ENCODE data around the gene NACA2. TPM values are rescaled to one million over a fixed set of nuclear protein-coding genes. Genes with fewer than 3 reads are reported as not detected.

The NACA2 gene
- total RNA-seq, 4 donors from 2014 or later, result not detected

DNA sequence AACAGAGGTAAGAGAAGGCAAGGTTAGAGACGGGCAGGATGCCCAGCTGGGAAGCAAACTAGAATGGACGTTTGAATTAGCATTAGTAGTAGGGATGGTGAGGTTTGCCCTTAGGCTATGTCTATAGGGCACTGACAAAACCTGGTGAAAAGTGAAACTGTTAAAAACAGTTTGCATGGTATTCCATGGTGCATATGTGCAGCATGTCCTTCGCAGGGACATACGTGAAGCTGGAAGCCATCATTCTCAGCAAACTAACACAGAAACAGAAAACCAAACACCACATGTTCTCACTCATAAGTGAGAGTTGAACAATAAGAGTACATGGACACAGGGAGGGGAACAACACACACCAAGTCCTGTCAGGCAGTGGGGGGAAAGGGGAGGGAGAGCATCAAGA is 25.8 kb downstream of the NACA2 start:
- Histone ChIP-seq H3K4me3 (no peak overlapping the region), H3K36me3 (no peaks in the 10 kb centered on the region), H3K4me1 (no peaks in the 10 kb centered on the region), H3K27me3 (no peaks in the 10 kb centered on the region), H3K9me3 (no peaks in the 10 kb centered on the region), H3K27ac (no peak overlapping the region)
- DNase-seq, result no peak
- TF ChIP-seq POLR2A (IDR thresholded peaks at IDR 0.05), result no peak
- no peak for TF ChIP-seq CTCF (IDR thresholded peaks at IDR 0.05)
- intact Hi-C loops (cut with DNase I; ENCODE audit: low total_unique reads), result no loop called here

- TF ChIP-seq POLR2A (IDR thresholded peaks at IDR 0.05), result no peak
- Histone ChIP-seq H3K4me1 (no peaks in the 10 kb centered on the region), H3K27me3 (no peaks in the 10 kb centered on the region), H3K4me3 (no peak overlapping the region), H3K9me3 (no peaks in the 10 kb centered on the region), H3K27ac (no peak overlapping the region), H3K36me3 (no peaks in the 10 kb centered on the region)
- DNase-seq, result no peak
- intact Hi-C loops (cut with DNase I; ENCODE audit: low total_unique reads), result no loop called here
Observed at GRCh38 chr17:61562287-61562686, 28.7 kb downstream of the NACA2 start.

DNA sequence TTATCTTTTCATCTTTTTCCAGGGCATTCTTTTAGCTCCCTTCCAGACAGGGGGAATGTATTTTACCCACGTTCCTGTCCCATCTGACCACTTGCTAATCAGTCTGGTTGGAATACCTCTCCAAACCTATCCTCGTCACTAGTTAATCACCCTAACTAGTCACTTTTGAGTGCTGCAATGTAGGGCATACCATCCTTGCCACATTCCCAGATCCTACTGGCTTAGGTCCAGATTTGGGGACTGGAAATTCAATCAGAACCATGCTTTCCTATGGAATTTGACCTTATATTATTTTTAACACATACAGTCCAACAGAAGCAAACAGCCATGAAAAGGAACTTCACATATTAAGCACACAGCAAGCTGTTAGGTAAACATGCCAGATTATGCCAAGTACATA is 29.7 kb downstream of the NACA2 start:
- no peaks in the 10 kb centered on the region for H3K4me1 ChIP-seq
- DNase-seq, result no peak
- H3K27ac ChIP-seq, result no peak overlapping the region
- TF ChIP-seq CTCF (IDR thresholded peaks at IDR 0.05) (no peak), POLR2A (IDR thresholded peaks at IDR 0.05) (no peak)
- intact Hi-C loops (cut with DNase I; ENCODE audit: low total_unique reads), result no loop called here
- no peaks in the 10 kb centered on the region for H3K9me3 ChIP-seq
- H3K4me3 ChIP-seq, result no peak overlapping the region
- no peaks in the 10 kb centered on the region for H3K27me3 ChIP-seq
- no peaks in the 10 kb centered on the region for H3K36me3 ChIP-seq

DNA sequence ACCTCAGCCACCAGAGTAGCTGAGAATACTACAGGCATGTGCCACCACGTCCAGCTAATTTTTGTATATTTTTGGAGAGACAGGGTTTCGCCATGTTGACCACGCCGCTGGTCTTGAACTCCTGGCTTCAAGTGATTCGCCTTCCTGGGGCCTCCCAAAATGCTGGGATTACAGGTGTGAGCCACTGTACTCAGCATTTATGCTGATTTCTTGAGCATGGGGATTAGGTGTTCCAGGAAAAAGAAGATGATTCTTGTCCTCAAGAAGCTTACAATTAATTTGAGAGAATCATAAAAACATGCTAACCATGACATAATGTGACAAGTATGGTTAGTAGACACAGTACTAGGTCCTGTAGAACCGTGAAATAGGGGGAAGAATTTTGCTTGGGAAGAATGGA is 30.9 kb downstream of the NACA2 start:
- Histone ChIP-seq H3K9me3 (no peaks in the 10 kb centered on the region), H3K36me3 (no peaks in the 10 kb centered on the region), H3K27me3 (no peaks in the 10 kb centered on the region), H3K27ac (no peak overlapping the region), H3K4me1 (no peaks in the 10 kb centered on the region), H3K4me3 (no peak overlapping the region)
- DNase-seq, result no peak
- intact Hi-C loops (cut with DNase I; ENCODE audit: low total_unique reads), result no loop called here
- TF ChIP-seq CTCF (IDR thresholded peaks at IDR 0.05) (no peak), POLR2A (IDR thresholded peaks at IDR 0.05) (no peak)

GRCh38 chr17:61556224-61557188 is 34.5 kb downstream of the NACA2 start:
- Histone ChIP-seq H3K36me3 (no peaks in the 10 kb centered on the region), H3K27me3 (no peaks in the 10 kb centered on the region), H3K4me3 (no peak overlapping the region), H3K4me1 (no peaks in the 10 kb centered on the region), H3K9me3 (no peaks in the 10 kb centered on the region), H3K27ac (no peak overlapping the region)
- TF ChIP-seq CTCF (IDR thresholded peaks at IDR 0.05), result no peak
- no peak for TF ChIP-seq POLR2A (IDR thresholded peaks at IDR 0.05)
- DNase-seq, result no peak
- intact Hi-C loops (cut with DNase I; ENCODE audit: low total_unique reads), result no loop called here
